HG03520 (cell line): ENCODE measurements around the gene ZBP1.

Experiments
- ATAC-seq: cut with Tn5 transposase; IDR thresholded peaks from one replicate; pipeline ENCODE4 v1.9.1; 2021; ENCODE audit warnings: mild to moderate bottlenecking, moderate library complexity; ENCODE audit not compliant: unreplicated experiment

Gene ZBP1

DNA sequence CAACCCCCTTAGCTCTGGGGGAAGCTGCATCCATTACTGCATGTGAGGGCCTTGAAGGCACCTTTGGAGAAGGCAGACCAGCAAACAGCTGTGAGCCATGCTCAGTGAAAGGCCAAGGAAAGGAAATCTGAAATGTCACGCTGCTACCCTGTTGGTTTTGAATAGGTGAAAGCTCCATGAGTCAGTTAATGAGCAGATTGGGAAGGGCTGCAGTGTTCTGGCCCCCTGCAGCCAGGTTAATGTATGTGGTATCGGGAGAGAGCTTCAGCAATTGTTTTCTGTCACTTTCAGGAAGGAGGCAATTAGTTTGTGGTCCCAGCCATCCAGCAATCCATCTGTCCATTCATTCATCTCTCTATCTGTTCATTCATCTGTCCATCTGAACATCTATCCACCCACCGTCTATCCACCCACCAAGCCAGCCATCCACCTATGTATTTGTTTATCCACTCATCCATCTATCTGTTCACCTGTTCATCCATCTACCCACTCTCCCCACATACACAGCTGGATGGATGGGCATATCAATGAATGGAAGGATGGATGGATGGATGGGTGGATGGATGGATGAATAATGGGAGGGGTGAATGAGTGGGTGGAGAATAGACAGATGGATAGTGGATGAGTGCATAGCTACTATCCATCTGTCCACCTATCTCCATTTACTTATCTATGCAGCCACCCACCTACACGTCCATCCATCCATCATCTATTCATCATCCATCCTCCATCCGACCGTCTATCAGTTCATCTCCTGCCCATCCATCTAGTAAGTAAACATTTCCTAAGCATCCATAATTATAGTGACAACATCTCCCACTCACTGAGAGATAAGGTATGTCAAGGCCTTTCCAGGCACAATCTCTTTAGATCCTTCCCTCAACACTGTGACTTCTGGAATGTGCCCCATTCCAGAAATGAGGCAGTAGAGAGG, 43.3 kb downstream of the ZBP1 start:
- no peak for ATAC-seq

DNA sequence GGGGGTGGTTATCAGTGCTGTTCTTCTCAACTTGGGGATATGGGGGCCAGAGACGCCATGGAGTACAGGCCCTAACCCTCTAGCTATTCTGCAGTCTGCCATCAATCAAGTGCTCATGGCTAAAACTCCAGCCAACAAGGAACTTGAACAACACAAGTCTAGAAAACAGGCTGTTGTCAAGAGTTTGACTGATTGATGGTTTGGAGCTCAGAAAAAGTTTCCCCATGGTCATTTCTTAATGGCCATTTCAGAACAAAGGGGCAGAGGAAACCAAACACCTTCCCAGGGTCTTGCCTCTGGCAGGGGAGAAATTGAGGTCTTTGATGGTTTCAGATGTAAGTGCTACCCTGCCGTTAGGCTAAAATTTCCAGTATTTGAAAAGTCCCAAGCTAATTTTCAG, 44.2 kb downstream of the ZBP1 start:
- ATAC-seq, result no peak

DNA sequence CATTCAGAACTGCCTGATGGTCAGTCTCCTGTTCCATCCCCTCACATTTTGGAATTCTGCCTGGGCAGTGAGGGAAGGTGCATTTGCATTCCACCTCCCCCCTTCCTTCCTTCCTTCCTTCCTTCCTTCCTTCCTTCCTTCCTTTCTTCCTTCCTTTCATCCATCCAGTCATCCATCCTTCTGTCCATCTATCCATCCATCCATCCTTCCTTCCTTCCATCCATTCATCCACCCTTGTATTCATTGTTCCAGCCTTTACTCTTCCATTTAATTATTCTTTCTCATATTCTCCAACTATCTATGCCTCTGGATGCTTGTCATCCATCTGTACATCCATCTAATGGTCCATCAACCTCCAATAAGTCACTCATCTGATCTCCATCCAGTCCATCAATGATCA, 45.3 kb downstream of the ZBP1 start:
- ATAC-seq, result no peak

DNA sequence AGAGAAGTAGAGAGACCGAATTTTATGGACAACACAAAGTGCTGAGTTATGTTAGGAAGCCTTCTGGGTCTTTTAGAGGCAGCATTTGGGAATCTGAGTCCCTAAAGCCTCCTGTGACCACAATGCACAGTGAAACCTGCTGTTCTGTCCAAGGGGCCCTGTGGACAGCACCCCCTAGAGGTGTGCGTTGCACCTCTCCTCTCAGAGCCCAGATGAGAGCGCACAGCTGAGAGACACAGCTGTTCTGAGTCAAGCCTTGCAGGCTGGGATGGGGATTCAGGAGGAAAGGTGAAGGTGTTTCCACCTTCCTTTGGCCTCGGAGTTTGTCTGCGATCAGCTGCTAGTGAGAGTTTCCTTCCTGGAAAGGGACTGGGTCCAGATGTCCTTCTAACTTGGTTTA, 46.3 kb downstream of the ZBP1 start:
- ATAC-seq, result no peak

DNA sequence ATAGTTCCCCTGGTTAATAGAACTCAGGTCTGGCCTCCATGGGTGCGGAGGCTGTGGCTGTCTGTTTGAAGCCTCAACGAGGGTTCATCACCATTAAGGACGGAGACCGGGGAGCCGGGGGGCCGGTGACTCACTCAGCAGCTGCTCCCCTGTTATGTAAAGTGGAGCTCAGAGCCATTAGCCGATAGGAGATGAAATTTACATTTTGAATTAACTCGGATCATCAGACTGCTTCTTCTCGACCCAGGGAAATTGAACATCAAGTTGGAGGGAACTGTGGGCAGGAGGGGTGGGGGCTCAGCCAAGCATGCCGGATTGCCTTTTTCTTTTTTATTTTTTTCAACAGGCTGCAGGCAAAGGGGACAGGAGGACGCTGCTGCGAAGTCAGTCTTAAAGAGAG, 47.0 kb downstream of the ZBP1 start:
- ATAC-seq, result no peak

DNA sequence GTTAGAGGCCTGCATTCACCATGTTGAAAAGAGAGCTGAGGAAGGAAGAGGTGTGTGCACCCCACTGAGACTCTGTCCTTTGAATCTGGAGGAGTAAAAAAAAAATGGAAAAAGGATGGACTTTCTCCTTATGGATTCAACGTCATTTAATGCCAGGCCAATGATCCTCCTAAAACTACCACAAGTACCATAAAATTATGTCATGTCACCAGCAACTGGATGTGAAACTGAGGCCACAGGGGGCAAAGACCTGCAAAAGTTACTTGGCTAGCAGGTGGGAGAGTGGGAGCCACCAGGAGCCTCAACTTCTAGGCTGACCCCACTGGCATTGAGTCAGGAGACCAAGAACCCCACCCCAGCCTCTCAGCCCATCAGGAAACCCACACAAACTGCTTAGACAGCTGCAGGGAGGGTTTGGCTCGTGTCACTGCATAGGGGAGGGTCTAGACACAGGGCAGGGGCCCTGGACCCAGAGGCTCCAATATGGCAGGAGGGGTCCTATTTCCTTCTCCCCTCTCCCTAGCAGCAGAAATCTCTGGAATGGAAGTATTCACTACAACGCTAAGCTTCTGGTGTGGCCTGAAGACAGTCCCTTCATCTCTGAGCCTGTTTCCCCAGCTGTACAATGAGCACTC, 48.3 kb downstream of the ZBP1 start:
- no peak for ATAC-seq

DNA sequence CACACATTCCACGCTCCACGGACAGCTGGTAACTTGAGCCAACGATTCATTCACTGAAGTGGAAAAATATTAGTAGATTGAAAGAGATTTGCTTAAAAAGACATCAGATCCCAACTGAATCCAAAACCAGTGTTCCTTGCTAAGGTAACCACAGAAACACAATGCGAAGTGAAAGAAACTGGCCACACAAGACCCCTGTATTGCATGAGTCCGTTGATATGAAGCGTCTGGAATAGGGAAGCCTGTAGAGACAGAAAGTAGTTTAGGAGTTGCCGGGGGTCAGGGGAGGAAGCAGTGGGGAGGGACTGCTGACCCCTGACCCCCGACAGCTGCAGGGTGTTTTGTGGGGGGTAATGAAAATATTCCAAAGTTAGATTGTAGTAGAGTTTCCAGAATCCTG, 49.3 kb downstream of the ZBP1 start:
- ATAC-seq, result no peak

DNA sequence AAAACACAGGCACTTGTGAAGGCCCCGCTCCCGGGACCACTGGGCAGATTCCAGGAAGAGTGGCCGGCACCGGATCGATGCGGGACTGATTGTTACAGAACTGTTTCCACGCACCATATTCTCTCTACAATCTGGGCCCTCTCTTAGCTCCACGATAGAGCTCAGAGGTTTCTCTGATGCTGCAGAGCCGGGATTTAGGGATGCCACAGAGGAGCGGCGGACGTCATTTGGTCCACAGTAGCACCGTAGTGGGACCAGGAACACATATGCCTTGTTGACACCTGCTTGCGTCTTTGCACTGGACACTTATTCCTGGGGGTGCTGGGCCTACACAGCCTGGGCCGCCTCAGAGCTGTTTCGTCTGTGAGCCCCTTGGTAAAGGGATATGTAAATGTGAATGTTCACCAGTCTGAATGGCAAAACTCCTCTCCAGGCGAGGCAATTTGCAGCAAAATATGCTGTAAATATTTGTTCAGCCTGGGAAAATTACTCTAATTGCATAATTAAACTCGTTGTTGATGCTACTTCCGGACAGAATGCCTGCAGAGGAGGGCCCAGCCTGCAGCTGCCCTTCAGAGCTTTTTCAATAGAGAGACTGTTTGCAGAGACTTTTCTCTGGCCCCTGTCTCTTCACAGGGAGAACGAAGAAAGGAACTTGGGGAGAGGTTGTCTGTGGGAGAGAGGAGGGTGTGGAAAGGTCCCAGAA, 49.9 kb downstream of the ZBP1 start:
- no peak for ATAC-seq

DNA sequence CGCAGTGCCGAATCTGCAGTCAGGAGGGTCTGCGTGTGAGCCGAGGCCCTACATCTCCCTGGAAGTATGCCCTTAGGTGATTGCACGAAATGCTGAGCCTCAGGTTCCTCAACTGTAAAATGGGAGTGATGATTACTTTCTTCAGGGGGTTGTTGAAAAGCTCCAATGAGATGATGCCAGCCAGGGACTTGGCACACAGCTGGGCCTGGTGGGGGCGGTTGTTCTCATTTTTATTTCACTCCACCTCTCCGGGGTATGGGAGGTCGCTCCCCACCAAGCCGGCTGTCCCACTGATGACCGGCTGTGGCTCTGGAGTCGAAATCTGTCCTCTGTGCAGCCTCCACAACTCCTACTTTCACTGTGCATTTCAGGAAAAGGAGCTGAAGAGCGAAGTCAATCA, 51.3 kb downstream of the ZBP1 start:
- ATAC-seq, result no peak

DNA sequence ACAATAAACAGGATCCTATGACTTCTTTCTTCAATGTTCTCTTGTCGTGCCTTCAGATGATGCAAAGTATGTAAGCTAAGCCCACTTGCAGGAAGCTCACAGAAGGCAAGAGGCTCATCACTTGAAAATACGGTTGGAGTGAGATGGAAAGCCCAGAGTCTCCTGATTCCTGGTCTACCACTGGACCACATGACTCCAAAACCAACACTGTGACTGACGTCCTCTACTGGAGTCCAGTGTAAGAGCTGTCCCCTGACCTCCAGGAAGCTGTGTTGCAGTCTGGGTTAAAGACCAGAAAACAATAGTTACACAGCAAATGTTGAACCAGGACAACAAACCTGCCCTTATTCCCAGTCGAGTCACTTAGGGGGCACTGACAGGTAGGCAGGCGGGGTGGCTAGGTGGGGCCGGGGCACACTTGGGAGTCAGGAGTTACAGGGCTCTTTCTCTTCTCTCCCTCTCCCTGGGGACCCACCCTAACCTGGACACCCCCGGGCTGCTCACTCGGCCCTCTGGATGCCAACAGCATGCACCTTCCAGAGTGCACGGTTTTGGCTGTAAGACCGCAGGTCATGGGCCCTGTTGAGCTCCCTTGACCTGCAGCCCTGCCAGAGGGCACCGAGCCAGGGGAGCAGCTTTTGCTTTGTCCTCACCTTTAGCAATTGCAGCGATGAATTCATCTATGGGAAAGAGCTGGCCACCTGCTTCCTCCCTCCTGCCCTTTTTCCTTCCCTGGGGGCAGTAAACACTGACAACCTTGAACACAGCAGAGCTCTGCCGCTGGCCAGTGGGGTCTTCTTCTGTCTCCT, 51.9 kb downstream of the ZBP1 start:
- no peak for ATAC-seq

DNA sequence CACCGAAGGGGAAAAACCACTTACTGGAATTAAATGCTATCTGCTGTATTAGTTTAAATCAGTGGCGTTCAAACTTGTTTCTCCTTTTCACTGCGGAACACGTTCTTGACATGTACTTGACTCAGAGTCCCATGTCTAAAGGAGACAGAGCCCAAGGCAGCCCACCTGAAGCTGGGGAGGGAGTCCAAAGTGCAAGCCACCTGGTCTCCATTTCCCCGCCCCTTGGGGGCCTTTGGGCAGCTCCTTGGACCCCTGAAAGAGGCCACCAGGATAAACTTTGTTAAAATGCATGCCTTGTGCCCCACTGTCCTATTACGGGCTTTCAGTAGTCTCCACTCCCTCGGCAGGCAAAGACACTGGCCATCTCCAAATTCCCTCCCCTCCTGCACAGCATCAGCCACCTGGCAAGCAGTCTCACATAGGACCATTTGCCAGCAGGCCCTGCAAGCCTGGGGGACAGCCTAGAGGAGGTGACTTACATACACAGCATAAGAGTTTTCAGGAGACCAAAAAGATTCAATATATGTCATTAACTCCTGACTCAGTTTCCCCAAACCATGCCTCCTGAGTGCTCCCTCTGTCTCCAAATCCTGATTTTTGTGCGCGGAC, 52.7 kb downstream of the ZBP1 start:
- no peak for ATAC-seq

DNA sequence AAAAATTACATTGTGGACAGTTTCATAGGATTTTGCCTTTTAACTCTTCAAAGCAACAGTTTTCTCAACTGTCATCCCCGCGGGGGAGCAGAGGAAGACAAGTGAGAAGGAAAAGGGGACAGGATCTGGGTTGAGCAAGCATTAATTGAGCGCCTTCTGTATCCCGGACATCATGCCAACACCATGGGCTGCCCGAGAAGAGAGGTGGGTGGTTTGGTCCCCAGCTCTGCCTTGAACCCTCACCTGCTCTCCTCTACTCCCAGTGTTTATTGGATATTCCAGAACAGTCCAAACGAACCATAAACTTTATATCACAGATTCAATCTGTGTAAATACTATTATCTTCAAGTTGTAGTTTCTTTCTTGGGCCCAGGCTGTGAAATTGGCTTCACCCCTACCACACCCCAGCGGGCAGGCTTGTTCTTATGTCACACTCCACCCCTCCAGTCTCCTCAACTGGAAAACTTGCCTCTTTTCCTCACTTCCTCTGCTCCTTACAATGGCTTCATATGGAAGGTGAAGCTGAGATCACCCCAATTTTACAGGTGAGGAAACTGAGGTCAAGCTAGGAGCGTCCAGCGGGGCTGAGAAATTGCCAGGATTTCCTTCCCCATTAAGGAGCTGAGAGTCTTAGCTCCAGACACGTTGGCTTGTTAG, 53.3 kb downstream of the ZBP1 start:
- ATAC-seq, result no peak

DNA sequence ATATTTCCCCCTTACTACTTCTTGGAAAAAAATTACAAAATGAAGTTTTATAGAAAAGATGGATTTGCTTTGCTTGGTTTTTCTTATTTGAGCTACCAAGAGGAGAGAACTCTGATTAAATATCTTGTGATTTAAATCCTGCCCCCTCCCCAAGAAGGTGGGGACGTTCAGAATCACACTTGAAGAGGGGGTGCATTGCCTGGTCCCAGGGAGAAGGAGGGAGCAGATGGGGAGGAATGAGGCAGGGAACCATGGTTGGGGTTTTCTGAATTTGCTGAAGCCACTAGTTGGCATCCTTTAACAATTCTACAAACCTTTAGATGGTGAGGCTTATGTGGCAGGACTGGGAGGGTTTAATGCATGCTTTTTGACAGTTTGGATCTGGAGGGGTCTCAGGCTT, 53.8 kb downstream of the ZBP1 start:
- ATAC-seq, result no peak

DNA sequence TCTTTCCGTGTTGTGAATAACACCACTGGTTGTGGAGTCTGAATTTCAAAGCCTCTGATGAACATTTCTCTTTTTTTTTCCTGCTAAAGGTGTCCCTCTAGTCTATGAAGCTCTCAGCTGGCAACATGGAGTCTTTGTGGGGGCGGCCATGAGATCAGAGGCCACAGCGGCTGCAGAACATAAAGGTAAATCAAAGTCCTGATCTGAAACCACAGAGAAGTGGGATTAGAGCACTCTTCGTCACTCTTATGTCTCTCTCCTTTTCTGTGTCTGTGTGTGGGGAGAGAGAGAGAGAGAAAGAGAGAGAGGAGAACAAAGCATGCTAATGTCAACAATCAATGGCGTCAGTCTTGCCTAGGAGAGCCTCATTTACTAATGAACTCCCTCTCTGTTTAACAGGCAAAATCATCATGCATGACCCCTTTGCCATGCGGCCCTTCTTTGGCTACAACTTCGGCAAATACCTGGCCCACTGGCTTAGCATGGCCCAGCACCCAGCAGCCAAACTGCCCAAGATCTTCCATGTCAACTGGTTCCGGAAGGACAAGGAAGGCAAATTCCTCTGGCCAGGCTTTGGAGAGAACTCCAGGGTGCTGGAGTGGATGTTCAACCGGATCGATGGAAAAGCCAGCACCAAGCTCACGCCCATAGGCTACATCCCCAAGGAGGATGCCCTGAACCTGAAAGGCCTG, 55.1 kb downstream of the ZBP1 start:
- no peak for ATAC-seq

DNA sequence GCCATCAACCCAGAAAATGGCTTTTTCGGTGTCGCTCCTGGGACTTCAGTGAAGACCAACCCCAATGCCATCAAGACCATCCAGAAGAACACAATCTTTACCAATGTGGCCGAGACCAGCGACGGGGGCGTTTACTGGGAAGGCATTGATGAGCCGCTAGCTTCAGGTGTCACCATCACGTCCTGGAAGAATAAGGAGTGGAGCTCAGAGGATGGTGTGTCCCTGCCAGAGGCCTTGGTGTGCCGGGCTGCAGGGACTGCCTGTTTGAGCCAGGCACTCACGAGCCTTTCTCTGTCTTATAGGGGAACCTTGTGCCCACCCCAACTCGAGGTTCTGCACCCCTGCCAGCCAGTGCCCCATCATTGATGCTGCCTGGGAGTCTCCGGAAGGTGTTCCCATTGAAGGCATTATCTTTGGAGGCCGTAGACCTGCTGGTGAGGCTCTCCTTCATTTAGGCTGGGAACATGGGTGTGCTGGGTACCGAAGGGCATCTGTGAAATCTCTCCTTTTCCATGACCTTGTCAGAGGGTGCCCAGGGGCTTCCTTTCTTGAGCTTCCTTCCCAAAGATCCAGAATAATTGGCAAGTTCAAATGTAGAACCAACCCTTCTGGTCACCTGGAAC, 55.9 kb downstream of the ZBP1 start:
- no peak for ATAC-seq

DNA sequence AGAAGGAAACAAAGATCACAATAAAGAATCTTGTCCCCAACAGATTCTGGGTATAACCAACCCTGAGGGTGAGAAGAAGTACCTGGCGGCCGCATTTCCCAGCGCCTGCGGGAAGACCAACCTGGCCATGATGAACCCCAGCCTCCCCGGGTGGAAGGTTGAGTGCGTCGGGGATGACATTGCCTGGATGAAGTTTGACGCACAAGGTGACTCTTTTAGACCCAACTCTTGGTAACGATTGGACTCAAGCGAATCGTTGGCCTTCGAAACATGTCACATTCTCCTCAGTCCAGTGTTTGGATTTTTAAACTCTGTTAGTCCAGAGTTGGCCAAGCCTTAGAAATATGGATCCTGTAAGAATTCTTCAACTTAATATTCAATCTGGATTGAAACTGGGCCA, 56.7 kb downstream of the ZBP1 start:
- ATAC-seq, result no peak

DNA sequence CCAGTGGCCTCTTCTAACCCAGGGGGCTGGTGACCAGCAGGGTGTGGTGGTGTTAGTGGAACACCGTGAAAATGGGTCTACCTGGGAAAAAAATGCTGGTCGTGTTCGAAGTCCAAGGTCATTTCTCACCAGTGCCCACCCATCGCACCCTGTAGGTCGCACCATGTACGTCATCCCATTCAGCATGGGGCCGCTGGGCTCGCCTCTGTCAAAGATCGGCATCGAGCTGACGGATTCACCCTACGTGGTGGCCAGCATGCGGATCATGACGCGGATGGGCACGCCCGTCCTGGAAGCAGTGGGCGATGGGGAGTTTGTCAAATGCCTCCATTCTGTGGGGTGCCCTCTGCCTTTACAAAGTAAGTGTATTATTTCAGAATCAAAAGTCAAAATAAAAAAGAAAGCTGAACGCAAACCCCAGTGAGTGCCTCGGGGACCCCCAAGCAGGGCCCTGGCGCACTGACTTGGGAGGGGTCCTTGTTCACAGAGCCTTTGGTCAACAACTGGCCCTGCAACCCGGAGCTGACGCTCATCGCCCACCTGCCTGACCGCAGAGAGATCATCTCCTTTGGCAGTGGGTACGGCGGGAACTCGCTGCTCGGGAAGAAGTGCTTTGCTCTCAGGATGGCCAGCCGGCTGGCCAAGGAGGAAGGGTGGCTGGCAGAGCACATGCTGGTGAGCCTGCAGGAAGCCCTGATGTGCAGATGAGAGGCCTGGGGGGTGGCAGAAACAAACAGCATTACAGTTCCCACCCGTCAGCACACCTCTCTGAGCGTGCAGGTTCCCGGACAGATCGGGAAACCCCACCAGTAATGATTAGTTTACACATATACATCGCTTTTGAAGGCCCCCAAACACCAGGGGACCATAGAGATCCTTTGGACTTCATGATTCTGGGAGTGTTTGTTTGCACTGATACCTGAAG, 57.4 kb downstream of the ZBP1 start:
- no peak for ATAC-seq
